ENCODE measurements around the gene TUBGCP5.

The TUBGCP5 gene

DNA sequence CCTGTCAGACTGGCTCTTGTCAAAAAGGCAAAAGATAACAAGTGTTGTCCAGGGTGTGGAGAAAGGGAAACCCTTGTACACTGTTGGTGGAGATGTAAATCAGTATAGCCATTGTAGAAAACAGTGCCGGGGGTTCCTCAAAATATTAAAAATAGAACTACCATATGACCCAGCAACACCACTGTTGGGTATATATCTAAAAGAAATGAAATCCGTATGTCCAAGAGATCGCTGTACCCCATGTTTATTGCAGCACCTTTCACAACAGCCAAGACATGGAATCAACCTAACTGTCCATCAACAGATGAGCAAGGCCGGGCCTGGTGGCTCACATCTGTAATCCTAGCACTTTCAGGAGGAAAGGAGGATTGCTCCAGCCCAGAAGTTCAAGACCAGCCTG is 65.4 kb downstream of the TUBGCP5 start:
- DNase-seq: no peak

DNA sequence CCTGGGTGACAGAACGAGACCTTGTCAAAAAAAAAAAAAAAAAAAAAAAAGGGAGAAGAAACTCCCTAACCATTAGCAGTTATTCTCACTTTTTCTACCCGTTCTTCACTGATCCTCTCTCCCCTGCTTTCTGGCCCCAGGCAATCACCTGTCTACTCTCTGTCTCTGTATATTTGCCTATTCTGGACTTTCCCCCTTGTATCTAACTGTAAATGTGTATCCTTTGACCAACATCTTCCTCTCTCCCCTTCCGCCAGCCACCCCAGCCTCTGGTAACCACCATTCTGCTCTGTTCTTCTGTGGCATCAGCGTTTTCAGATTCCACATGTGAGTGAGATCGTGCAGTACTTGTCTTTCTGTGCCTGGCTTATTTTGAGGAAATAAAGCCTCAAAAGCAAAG is 66.1 kb downstream of the TUBGCP5 start:
- no peak for DNase-seq

DNA sequence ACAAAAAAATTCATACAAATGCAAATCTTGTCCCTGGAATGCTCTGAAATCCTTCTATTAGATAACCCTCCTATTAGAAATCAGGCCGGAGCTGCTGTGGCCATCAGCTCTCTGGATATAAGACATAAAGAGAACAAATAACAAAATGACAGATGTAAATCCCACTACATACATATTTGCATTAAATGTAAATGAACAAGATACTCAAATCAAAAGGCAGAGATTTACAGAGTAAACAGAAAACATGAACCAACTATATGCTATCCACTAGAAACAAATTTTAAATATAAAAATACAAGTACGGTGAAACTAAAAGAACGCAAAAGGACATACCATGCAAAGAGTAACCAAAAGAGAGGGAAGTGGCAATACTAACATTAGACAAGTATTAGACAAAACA is 69.9 kb downstream of the TUBGCP5 start:
- DNase-seq: no peak

DNA sequence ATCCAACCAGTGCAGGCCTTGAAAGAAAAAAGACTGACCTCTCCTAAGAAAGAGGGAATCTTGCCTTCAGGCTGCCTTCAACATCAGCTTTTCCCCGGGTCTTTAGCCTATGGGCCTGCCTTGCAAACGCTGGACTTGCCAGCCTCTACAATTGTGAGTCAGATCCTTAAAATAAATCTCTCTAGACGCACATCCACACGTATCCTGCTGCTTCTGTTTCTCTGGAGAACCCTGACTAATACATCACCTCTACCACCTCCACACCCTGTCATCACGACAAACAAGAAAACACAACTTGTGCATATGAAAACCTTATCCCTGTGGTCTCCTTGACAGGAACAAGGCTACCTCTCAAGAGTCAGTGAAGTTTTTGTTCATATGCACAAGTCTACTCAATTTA is 71.0 kb downstream of the TUBGCP5 start:
- no peak for DNase-seq

DNA sequence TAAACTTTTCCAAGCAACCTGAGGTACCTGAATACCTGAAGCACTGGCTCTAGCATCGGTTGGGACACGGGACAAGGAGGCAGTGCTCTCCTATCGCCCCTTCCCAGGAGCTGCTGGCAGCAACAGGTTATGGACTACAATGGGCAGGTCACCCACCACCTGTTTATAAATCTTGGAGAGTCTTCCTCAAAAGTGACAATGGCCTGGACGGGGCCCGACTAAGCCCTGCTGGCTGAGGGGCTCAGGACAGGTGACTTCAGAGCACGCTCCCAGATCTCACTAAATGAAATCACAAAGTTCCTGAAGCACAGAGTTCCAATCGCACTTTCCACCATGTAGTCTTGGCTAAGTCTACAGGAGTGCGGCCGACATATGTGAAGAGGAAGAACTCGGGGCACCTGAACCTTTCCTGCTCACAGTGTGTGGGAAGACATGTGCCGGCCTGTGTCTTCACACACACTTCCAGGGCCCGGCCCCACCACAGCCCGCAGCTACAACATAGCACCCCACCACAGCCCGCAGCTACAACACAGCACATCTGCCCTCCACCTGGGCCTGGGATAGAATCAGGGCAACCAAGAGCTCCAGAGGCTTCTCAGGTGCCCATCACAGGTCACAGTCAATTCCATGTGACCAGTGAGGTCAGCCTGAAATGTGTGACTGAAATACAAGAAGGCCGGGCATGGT is 72.1 kb downstream of the TUBGCP5 start:
- DNase-seq: no peak

DNA sequence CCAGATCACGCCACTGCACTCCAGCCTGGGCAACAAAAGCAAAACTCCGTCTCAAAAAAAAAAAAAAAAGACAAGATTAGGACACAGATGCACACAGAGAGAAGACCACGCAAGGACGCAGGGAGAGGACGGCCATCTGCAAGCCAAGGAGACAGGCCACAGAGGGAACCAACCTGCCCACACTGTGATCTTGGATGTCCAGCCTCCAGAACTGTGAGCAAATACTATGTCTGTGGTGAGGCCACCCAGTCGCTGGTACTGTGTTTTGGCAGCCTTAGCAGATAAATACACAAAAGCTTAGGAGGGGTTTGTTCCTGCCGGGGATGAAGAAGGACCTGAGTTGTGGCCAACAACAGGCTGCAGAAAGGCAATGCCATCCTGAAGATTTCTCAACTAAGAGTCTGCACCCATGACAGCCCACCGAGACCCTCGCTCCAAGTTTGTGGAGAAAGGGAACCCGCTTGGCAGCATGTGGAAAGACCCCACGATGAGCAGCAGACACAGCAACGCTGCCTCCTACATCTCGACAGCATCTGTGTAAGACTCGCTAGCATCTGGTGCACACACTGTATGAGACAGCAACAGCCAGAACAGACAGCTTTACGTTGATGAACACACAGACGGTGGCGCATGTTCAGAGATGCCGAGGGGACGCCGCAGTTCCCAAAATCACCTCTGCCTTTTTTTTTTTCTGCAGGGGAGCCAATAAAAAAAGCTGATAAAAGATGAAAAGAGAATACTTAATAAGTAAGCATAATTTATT is 72.9 kb downstream of the TUBGCP5 start:
- no peak for DNase-seq

DNA sequence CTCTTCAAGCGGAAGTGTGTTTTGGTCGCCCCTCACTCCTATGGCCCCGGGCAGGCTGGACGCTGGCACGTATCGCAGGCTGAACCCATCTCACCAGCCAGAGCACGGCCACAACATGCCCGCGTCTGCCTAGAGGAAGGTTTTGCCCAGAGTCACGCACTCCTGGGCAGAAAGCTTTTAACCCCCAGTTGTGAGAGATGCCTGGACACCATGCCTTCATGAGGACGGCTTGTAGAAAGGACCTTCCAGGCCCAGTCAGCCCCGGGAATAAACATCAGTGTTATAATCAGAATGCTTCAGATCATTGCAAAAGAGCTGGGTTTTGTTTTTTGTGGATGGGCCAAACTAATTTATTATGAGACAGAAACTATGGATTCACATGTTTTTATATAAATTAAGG is 75.7 kb downstream of the TUBGCP5 start:
- no peak for DNase-seq

DNA sequence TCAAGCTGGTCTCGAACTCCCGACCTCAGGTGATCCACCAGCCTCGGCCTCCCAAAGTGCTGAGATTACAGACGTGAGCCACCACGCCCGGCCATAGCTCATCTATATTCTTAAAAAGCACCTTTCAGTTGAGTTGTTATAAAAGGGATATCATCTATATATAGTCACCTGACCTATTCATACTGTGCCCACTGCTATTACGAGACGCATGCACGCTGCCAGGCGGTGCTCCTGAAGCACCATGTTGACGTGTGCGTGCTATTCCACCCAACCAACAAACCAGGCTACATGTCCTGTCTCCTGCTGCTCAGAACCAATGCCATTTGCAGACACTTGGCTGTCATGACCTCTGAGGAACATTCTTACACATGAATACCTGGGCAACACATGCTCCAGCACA is 76.8 kb downstream of the TUBGCP5 start:
- no peak for DNase-seq

DNA sequence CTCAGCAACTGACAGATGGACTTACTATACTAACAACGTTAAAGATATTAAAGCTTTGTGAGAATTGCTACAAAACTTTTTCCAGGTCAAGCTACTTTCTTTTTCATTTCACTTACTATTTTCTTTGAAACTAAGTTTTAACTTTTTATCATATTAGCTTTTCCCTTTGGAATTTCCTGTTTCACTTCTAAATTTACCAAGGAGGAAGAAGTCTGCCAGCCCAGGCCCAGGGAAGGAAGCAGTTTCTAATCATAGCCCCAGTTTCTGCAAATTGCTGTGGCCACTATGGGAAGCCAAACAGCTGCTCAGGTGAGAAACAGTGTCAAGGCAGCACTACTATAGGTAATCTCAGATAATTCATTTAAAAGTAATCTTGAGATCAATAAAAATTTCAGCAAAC is 77.6 kb downstream of the TUBGCP5 start:
- no peak for DNase-seq

DNA sequence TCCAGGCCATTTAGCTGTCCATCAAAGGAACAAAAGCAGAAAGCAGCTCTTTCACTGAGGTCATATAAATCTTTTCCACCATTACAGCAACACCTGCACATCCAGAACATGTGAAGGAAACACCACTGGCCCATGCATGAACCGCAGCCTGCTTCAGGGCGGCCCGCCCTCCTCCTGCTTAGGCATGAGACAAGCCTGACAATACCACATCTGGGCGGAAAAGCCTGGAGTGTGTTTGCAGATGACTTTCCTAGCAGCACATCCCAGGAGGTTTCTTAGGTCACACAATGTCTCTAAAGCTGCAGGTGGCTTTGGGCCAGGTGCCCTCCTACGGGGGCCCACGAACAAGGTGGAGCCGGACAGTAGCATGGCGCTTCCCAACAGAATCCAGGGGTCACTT is 78.8 kb downstream of the TUBGCP5 start:
- DNase-seq: no peak

DNA sequence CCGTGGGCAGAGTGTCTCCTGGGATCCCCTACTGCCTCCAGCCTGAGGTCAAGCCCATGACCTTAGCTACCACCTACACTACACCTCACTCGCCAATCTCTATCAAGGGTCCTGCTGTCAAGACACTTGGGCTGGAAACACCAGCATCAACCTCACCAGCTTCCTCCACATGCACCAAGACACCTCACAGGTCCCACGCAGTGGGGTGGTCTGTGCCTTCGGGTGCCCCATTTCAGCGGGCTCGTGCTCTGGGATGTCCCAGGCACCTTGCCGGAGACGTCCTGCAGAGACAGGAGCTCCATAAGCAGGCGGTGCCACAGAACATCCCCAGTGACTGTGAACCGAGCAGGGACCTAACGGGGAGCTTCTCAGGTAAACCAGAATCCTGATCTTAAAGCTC is 79.2 kb downstream of the TUBGCP5 start:
- DNase-seq: no peak

DNA sequence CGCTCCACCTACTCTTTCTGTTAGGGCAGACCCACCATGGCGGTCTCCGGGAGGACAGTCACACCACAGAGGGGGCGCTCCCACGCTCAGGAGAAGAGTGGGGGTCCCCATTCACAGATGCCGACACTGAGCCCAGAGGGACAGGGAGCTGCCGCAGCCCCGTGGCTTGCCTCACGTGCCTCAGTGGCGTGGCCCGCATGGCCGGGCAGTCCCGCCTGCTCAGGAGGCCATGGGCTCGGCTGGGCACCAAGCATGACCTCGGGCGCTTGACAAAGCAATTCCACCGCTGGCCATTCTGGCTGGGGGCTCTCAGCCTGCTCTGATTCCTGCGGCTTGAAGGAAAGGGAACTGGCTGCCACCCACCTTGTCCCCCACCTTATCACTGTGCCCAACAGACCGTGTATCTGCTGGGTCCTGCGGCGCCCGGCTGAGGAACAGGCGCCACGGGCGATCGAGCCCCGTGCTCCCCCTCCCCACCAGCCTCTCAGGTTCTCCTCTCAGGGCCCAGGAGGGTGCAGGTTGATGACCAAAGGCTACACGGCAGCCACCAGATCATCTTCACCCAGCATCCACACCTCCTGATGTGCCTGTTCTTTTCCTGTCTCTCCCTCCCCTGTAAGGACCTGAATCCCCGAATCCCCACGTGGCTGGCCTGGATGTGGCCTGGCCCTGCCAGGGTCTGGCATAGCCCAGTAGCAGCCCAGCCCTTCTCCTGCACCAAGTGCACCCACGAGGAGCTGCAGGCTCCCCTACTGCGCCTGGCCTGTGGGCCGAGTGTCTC is 79.9 kb downstream of the TUBGCP5 start:
- DNase-seq: no peak

DNA sequence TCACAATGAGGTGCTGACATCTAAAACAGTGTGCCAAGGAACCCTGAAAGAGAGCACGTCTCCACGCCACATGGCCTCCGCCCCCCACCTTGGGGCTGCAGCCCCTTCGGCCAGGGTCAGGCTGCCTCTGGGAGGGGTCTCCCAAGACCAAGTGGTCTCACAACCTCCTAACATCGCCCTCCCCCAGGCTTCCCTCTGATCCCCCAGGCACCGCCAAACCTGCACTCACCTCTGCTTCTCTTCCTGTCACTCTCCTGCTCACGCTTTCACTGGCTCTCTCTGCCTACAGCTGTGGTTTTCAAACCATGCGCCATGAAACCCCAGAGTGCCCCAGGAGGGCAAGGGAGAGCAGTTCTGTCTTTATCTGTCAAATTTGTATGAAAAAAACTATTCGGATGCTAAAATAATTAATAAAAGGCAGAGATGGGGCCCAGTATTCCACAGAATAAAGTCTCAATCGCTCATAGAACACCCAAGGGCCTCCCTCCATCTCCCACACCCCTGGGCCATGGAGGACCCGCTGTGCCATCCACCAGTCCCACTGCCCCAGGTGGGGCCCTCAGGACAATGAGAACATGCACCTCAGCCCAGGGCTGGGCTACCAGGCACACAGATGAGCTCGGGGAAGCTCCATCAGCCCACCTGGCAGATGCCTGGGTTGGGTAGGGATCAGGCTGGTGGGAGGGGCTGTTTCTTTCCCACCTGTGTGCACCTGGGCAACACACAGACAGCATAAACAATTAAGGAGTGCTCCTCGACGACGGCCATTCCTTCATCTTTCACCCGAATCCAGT is 80.7 kb downstream of the TUBGCP5 start:
- DNase-seq: no peak

DNA sequence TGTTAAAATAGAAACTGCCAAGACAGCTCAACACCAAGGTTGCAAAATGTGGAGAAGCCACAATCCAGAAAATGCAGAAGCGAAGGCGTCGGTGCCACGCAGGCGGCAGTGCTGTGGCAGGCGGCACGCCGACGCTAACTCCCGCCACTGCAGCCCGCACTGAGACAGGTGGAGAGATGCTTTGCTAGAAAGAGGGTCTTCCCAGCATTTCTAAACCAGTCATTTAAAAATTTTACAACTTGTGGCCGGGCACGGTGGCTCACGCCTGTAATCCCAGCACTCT is 82.5 kb downstream of the TUBGCP5 start:
- DNase-seq: no peak

DNA sequence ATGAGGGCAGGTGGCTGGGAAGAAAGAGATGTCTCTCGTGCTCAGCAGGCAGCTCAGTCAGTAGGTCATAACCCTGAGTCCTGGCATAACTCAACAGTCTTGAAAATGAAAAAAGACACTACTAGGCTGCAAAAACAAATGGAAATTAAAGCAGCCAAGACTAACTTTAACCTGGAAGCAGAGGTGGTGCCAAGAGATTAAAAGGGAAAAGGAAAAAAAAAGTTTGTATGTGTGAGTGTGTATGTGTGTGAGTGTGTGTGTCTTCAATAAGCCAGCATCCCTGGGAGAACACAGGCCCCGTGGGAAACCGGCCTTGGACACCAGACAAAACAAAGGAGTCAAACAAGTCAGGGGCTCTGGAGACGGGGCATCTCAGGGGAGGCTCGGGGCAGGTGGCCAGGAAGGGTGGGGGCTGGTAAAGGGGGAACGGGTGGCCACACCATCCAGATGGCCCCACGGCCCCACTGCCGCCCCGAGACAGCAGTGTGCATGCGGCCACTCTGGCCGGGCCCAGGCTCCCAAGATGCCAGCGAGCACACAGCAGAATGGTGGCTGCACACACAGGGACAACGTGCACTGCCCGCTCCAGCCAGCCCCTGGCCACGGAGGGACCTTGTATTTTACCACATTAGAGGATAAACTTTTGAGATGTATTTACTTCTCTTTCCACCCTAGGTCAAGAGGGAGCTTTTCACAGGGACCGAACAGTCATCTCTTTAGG is 83.0 kb downstream of the TUBGCP5 start:
- DNase-seq: no peak

DNA sequence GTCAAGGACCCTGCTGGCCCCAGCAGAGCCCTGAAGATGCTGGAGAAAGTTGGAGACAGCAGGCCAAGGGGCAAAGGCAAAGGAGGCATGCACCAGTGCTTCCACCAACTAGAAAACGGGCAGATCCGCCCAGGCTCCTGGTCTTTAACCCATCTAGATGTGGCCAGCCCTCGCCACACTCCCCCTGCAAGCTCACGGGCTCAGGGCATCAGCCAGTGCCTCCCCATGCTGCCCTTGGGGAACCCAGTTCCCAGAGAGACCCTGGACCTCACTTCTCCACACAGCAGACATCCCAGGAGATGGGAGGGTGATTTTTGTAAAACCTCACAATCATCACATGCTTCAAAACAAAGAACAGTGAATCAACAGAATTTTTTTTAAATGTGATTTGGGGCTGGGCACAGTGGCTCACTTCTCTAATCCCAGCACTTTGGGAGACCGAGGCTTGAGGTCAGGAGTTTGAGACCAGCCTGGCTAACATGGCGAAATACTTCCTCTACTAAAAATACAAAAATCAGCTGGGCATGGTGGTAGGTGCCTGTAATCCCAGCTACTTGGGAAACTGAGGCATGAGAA is 83.7 kb downstream of the TUBGCP5 start:
- no peak for DNase-seq

DNA sequence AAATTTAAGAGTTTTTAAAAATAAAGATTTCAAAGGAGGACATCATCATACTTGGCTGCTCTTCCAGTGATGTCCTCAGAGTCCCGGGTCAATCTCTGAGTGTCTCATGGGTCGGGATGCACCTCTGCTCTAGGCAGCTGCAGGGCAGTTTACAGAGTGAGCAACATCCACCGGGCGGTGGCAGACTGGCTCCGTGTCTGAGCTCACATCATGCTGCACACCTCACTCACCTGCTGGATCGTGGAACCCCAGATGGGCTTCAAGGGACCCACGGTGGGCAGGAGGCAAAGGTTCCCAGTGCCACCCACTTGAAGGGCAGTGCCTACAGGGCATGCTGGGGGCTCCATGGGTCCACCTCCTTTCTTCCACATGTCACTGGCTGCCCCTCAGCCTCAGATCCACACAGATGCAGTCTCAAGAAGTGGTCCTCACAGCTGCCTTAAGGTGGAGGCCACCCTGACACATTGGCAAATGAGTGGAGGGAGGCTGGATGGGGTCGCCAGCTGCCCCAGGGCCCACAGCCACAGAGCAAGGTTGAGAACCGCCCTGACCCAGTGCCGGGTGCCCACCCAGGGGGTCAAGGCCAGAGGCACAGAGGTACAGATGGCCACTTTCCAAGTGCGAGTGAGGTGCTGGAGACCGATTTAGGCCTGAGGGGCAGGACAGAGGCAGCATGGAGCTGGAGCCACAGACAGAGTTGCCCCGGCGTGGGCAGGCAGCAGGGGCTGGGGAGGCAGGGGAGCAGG is 84.4 kb downstream of the TUBGCP5 start:
- no peak for DNase-seq

DNA sequence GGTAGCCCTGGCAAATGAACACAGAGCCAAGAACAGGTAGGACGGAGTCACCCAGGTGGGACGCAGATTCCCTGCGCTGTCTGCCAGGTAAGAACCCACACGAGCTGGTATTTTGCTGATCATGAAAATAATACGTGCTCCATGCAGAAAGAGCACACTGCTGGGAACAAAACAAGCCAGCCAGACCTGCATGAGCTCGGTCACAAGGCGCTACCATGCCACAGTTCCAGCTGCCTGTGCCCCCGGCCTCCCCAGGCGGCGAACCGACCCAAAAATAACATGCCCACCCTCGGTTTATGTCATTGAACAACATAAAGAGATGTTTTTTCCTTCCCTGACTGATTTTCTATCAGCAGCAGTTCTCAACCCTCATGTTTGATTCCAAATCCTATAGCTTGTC is 85.0 kb downstream of the TUBGCP5 start:
- DNase-seq: no peak

DNA sequence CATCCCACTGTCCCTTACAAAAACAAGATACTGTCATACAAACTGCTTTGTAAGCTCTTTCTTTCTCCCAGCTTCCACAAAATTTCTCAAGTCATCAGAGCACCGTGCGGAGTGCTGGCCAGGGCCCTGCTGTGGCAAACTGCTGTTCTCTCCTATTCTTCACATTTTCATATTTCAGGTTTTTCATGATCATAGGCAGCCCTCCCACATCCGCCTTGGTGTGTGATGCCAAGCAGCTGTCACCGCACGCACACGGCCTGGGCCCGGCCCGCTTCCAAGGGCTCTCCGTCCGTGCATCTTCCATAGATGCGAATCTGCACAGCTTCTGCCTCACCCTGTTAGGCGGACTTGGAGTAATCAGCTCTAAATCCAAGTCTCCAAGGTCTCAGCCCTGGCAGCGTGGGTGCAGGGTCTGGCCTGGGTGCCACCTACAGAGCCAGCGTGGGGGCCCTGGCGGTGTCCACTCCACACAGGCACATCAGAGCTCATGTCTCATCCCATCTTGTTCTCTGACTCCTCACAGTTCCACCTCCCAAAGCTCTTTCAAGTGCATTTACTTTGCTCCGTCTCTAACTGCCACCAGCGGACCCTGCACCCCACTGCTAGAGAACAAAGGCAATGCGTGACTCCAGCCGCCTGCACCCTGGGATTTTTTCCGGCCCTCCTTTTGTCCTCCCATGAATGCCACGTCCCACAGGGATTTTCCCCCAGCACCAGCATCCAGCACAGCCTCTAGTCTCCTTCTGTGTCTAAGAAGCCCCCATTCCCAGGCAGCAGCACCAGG is 86.4 kb downstream of the TUBGCP5 start:
- DNase-seq: no peak

DNA sequence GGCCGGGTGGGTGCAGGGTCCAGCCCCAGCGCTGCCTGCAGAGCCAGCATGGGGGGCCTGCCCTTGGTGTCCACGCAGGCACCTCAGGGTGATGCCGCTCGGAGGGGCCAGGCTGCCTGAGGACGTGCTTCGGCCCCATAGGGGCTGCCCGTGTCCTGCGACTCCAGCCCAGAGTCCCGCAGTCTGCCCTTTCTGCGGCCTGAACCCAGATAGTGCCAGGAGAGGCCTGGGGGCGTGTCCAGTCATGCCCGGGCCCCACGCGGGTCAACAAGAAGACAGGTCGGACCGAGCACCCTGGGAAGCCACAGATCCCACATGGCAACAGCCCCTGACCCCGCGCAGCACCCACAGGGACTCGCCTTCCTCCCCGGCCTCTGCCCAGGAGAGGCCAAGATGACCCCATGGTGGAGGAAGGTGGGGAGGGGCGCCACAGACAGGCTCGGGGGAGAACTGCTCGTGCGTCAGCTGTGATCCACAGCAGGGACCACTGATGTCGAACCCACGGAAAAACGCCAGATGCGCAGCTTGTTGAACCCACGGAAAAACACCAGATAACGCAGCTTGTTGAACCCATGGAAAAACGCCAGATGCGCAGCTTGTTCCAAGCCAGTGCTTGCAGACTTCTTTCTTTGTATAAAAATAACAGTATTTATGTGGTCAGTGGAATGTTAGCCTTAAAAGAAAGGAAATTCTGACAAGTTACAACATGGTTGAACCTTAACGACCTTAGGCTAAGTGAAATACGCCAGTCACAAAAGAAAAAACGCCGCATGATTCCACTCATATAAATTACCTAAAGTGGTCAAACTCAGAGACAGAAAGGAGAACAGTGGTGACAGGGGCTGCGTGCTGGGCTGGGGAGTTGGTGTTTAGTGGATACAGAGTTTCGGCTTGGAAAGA is 87.7 kb downstream of the TUBGCP5 start:
- no peak for DNase-seq

Data from islet precursor cell (in vitro differentiated cells).